ENCODE measurements around the gene ZSCAN29. TPM values are rescaled to one million over a fixed set of nuclear protein-coding genes. Genes with fewer than 3 reads are reported as not detected.

The ZSCAN29 gene
- total and polyA plus RNA-seq, 2 experiments from 2014 or later, result 15.3 to 40.5 TPM

- no peak for TF ChIP-seq ZNF462 (CRISPR knock-in tag; IDR thresholded peaks at IDR 0.05)
- no peak for TF ChIP-seq ZNF114 (CRISPR knock-in tag; IDR thresholded peaks at IDR 0.05)
- no peak for TF ChIP-seq ETS1 (IDR thresholded peaks at IDR 0.05)
- TF ChIP-seq NANOG (IDR thresholded peaks at IDR 0.05; ENCODE audit: borderline replicate concordance), result no peak
Observed at GRCh38 chr15:43316971-43317346, 53.9 kb downstream of the ZSCAN29 start (continued).

GRCh38 chr15:43316016-43316970, 54.5 kb downstream of the ZSCAN29 start:
- H3K9me3 Mint-ChIP-seq, result no peaks in the 10 kb centered on the region
- H3K27me3 ChIP-seq (ENCODE audit: insufficient read depth), result no peaks in the 10 kb centered on the region
- no peak overlapping the region for H3K27ac ChIP-seq (ENCODE audit: low read depth)
- ATAC-seq, result no peak
- no peak overlapping the region for H3K27ac Mint-ChIP-seq
- no peak for DNase-seq (ENCODE audit: low spot score)
- no peaks in the 10 kb centered on the region for H3K36me3 ChIP-seq (ENCODE audit: insufficient read depth)
- no peaks in the 10 kb centered on the region for H3K79me2 ChIP-seq (replicated peaks; ENCODE audit: insufficient read depth)
- peaks cover 4% of the 10 kb centered on the region; the same call in 2 of the 3 replicates for H3K4me1 Mint-ChIP-seq
- H2AFZ ChIP-seq, result peak overlapping the region; percentile 52; the same call in 1 of the 2 replicates
- H3K9me2 ChIP-seq (ENCODE audit: insufficient read depth), result peaks cover 3% of the 10 kb centered on the region; the same call in 1 of the 2 replicates
- no peaks in the 10 kb centered on the region for H3K36me3 Mint-ChIP-seq (ENCODE audit: low read depth)
- H3K4me3 Mint-ChIP-seq, result no peak overlapping the region
- peaks cover 2% of the 10 kb centered on the region for H3K27me3 Mint-ChIP-seq (ENCODE audit: insufficient read depth, low read depth, poor library complexity)
- no peaks in the 10 kb centered on the region for H3K4me1 ChIP-seq (ENCODE audit: insufficient read depth)
- H3K4me3 ChIP-seq, result no peak overlapping the region
- H4K20me1 ChIP-seq (replicated peaks; ENCODE audit: insufficient read depth), result no peaks in the 10 kb centered on the region
- H3F3A ChIP-seq (replicated peaks; ENCODE audit: low read depth), result no peaks in the 10 kb centered on the region
- no peak overlapping the region for H3K4me2 ChIP-seq
- TF ChIP-seq CREB1 (CRISPR knock-in tag; IDR thresholded peaks at IDR 0.05; ENCODE audit: low read depth) (no peak), POLR2AphosphoS5 (IDR thresholded peaks at IDR 0.05; ENCODE audit: low read depth) (no peak), REST (IDR thresholded peaks at IDR 0.05; ENCODE audit: unreplicated experiment) (no peak), STAT1 (IDR thresholded peaks at IDR 0.05; ENCODE audit: unreplicated experiment) (no peak), ZNF331 (CRISPR knock-in tag; IDR thresholded peaks at IDR 0.05; ENCODE audit: low read depth) (no peak), EZH2 (IDR thresholded peaks at IDR 0.05; ENCODE audit: low read depth, unreplicated experiment) (no peak)

All from GM23338 (cell line).